ENCODE data around the gene PSRC1. TPM values are rescaled to one million over a fixed set of nuclear protein-coding genes. Genes with fewer than 3 reads are reported as not detected.

Gene PSRC1
- total RNA-seq, 1 experiment from 2014 or later: 75.0 TPM

GRCh38 chr1:109315288-109315687 is 32.3 kb upstream of the PSRC1 start:
- H3K9me3 ChIP-seq (ENCODE audit: low read depth, low read length, poor library complexity, severe bottlenecking): no peaks in the 10 kb centered on the region
- H3K27me3 ChIP-seq (replicated peaks; ENCODE audit: insufficient read depth, low read depth, low read length, poor library complexity): no peaks in the 10 kb centered on the region
- POLR2A ChIA-PET (ENCODE audit: low non-redundant PET): interaction anchor here (0.6 kb wide), 1 partner anchor 164 kb away, joined by 3 read pairs; no protein-coding TSS in a partner anchor
- no peak for TF ChIP-seq CTCF (conservative IDR thresholded peaks at IDR 0.05; ENCODE audit: low read depth, low read length)
- TF ChIP-seq EZH2 (IDR thresholded peaks at IDR 0.05; ENCODE audit: borderline replicate concordance, low read depth, low read length, poor library complexity, severe bottlenecking): no peak
- BruUV-seq (replicated peaks): no TSS peak
- CTCF ChIA-PET: no interaction called here
- intact Hi-C loops (cut with micrococcal nuclease; ENCODE audit: unreplicated experiment): no loop called here
- no peak for DNase-seq (ENCODE audit: low spot score)
- H3K36me3 ChIP-seq (ENCODE audit: insufficient read depth, low read length, poor library complexity, severe bottlenecking): no peaks in the 10 kb centered on the region
- H3K4me1 ChIP-seq (ENCODE audit: insufficient read depth, low read length, poor library complexity, severe bottlenecking): no peaks in the 10 kb centered on the region
- H3K27ac ChIP-seq (ENCODE audit: low read depth, low read length, poor library complexity, severe bottlenecking): no peak overlapping the region
- H3K4me3 ChIP-seq (ENCODE audit: low read depth, low read length, poor library complexity, severe bottlenecking): no peak overlapping the region

GRCh38 chr1:109314795-109315194 is 31.9 kb upstream of the PSRC1 start:
- Histone ChIP-seq H3K36me3 (ENCODE audit: insufficient read depth, low read length, poor library complexity, severe bottlenecking) (no peaks in the 10 kb centered on the region), H3K9me3 (ENCODE audit: low read depth, low read length, poor library complexity, severe bottlenecking) (no peaks in the 10 kb centered on the region), H3K4me3 (ENCODE audit: low read depth, low read length, poor library complexity, severe bottlenecking) (no peak overlapping the region), H3K27ac (ENCODE audit: low read depth, low read length, poor library complexity, severe bottlenecking) (no peak overlapping the region), H3K4me1 (ENCODE audit: insufficient read depth, low read length, poor library complexity, severe bottlenecking) (no peaks in the 10 kb centered on the region), H3K27me3 (replicated peaks; ENCODE audit: insufficient read depth, low read depth, low read length, poor library complexity) (no peaks in the 10 kb centered on the region)
- no peak for TF ChIP-seq EZH2 (IDR thresholded peaks at IDR 0.05; ENCODE audit: borderline replicate concordance, low read depth, low read length, poor library complexity, severe bottlenecking)
- no peak for TF ChIP-seq CTCF (conservative IDR thresholded peaks at IDR 0.05; ENCODE audit: low read depth, low read length)
- POLR2A ChIA-PET (ENCODE audit: low non-redundant PET): interaction anchor here (0.6 kb wide), 1 partner anchor 165 kb away, joined by 3 read pairs; no protein-coding TSS in a partner anchor
- intact Hi-C loops (cut with micrococcal nuclease; ENCODE audit: unreplicated experiment): no loop called here
- BruUV-seq (replicated peaks): no TSS peak
- CTCF ChIA-PET: no interaction called here
- DNase-seq (ENCODE audit: low spot score): no peak

DNA sequence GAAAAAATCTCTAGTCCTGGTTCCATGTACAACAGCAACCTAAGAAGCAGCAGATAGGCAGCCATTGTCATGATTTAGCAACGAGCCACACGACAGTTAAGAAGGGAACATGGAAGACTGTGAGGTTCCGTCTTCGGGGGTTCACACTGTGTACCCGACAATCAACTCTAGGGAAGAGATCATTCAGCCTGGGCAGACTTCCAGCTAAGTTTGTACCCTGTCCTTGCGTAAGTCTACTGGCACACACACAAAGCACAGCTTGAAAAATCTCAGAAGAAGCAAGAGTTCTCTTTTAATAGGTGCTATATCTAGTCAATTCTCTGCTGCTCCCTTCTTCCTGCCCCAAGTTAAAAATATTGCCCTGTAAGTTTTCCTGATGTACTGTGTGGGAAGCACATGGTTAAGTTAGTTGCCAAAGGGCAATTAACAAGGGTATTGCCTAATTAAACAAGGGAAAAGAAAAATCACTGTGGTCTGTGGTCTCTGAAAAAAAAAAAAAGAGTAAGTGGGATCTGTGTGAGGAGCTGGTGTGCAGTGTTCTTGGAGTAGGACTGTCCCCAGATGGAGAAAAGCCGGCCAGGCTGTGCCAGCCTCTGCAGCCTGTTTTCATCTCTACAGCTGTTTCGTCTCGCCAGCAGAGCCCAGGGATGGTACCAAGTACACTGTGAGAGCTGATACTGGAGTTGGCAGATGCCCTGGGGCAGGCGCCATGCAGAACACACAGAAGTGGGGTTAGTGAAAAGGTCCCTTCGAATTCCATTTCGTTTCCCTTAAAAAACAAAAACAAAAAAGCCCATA is 30.2 kb upstream of the PSRC1 start:
- Histone ChIP-seq H3K27me3 (replicated peaks; ENCODE audit: insufficient read depth, low read depth, low read length, poor library complexity) (no peaks in the 10 kb centered on the region), H3K4me3 (ENCODE audit: low read depth, low read length, poor library complexity, severe bottlenecking) (no peak overlapping the region), H3K27ac (ENCODE audit: low read depth, low read length, poor library complexity, severe bottlenecking) (no peak overlapping the region), H3K36me3 (ENCODE audit: insufficient read depth, low read length, poor library complexity, severe bottlenecking) (no peaks in the 10 kb centered on the region), H3K4me1 (ENCODE audit: insufficient read depth, low read length, poor library complexity, severe bottlenecking) (no peaks in the 10 kb centered on the region), H3K9me3 (ENCODE audit: low read depth, low read length, poor library complexity, severe bottlenecking) (no peaks in the 10 kb centered on the region)
- intact Hi-C loops (cut with micrococcal nuclease; ENCODE audit: unreplicated experiment): no loop called here
- TF ChIP-seq CTCF (conservative IDR thresholded peaks at IDR 0.05; ENCODE audit: low read depth, low read length) (no peak), EZH2 (IDR thresholded peaks at IDR 0.05; ENCODE audit: borderline replicate concordance, low read depth, low read length, poor library complexity, severe bottlenecking) (no peak)
- DNase-seq (ENCODE audit: low spot score): peak; percentile 35
- CTCF ChIA-PET: interaction anchor here (0.7 kb wide), 1 partner anchor 112 kb away, joined by 4 read pairs; no protein-coding TSS in a partner anchor
- POLR2A ChIA-PET (ENCODE audit: low non-redundant PET): no interaction called here
- BruUV-seq (replicated peaks): TSS peak; percentile 26
